GM19455 (cell line): ENCODE measurements around the gene FGGY.
A peak's percentile ranks its signal among the peaks of the same experiment; 100 is the strongest.

Experiments
- ATAC-seq: cut with Tn5 transposase; IDR thresholded peaks from one replicate; pipeline ENCODE4 v1.9.1; 2021; ENCODE audit not compliant: unreplicated experiment

FGGY gene

DNA sequence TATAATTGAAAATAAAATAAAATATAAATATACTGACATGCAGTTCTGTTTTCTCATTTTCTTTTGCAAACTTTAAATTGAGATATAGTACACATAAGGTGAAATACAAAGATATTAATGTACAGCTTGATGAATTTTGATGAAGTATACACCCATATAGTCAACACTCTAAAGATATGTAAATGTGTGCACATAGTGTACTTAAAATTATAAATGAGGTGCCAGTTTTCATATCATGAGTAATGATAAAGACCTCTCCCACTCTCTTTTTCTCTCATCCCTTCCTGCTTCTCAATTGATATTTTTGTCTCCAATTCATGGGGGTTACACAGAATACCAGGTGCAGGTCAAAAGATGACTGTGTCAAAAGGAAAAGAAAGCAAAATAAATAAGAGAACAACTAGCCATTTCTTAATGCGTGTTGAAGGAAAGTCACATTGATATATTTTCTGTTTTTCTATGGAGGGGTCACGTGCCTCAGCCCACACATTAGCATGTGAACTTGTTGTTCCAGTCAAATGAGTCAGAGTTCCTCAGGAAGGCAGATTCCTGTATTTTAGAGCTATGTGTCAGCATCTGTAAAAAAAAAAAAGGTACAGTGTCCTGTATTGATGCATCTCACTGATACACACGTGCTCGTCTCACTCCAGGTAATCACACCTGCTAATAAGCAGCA is 453.6 kb downstream of the FGGY start:
- ATAC-seq, result no peak

DNA sequence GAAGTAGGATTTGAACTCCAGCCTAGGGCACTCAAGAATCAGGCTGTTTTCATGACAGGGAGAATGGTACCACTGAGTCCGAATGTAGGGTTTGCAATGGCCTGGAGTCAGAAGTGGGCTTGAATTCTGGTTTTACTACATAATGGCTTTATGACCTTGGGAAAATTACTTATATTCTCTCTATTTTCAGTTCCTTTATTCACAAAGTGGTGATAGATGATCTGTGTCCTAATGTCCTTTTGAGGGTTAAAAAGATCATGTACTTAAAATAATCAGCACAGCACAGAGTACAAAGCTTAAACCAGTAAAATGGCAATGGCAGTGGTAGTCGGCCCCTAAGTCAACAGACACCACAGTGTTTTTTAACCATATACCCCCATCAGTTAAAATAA is 454.1 kb downstream of the FGGY start:
- no peak for ATAC-seq

DNA sequence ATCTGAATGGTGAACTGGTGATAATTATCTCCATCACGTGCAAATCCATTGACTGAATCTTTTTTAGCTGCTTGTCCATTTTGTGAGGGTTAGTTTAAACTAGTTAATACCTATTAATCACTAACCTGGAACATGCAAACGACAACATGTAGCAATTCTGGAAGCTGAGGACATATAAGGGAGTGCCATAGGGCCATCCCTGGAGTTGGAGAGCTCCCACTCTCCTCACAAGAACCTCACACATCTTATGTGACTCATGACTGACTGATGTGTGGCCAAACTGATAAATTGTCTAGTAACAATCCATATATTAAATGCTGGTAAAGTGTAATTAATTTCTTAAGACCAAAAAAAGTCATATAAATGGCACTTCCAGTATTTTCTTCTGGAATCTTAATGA is 454.9 kb downstream of the FGGY start:
- no peak for ATAC-seq

DNA sequence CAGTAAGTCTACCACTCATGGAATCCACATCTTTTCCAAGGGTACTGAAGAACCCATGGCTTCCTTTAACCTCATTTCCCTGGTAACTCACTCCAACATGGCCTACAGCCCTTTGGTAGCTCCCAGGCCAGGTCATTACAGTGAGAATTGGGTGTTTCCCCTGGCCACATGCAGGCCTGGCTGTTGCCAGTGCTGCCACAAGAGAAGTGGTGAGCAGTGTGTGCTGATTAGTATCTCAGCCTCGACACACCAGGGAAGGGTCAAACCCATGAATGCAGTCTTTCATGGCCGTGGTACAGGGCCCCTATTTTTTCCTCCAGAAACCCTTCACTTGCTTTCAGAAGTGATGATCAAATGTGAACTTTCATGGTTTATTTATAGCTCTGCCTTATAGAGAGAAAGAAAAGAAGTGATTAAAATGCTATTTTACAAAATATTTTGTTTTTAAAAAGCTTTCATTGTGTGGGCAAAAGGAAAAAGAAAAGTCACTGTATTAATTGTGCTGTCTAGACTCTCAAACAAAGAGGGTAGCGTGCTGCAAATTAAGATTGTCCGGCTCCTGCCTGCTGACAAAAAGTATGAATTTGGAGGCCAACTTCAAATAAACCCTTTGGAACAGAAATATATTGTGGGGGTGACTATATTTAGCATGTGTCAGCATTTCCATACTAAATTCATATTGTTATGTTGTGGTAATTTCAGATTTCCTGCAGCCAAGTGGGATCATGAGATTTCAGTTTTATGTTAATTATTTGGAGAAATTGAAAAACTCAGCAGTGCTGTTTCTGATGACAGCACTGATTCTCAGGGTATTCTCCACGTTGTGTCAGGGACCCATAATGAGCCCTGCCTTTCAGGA is 455.9 kb downstream of the FGGY start:
- no peak for ATAC-seq

DNA sequence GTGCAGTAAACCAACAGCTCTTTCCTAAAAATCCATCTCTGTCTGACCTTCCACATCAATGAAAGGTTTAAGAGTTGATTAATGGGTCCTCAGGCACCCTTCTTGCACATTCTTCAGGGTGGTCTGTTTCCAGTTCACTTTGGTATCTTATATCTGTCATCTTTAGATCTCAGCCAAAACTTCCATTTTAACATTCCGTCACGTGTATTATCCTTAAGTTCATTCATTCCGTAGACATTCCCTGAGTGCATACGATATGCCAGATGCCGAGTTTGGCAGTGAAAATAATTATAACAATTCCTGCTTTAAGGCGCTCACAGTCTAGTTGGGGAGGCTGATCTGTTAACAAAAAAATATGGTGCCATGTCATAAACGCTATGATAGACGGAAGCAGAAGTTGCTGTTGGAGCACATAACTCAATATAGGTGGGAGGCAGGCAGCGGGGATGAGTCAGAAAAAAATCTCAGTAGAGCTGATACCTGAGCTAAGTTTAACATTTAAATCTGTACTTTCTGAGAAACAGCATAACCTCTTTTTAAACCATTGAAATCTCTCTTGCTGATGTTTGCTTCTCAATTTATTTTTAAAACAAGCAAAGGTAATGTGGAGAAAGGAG is 458.3 kb downstream of the FGGY start:
- no peak for ATAC-seq

DNA sequence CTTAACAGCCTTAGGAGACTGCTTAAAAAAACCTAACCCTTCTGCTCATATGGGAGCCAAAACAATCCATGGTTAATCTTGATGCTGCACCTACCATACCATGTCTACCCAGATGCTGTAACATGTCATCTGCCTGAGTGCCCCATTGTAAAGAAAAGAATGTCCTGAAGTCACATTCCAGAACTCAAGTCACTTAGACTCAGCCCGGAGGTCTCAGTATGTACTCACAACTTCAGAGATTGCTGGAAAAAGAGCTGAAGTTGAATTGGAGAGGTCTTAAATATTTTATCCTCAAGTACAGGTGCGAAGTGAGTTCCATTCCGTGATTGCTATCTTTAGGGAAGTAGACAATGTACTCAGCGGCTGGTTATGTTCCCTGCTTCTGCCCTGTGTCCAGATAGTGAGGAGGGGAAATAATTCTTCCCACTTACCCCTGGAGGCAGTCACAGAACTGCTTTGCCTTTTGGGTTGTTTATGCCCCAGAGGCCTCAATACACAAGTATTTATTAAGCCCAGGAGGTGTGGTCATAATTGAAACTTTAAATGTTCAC is 460.4 kb downstream of the FGGY start:
- no peak for ATAC-seq

DNA sequence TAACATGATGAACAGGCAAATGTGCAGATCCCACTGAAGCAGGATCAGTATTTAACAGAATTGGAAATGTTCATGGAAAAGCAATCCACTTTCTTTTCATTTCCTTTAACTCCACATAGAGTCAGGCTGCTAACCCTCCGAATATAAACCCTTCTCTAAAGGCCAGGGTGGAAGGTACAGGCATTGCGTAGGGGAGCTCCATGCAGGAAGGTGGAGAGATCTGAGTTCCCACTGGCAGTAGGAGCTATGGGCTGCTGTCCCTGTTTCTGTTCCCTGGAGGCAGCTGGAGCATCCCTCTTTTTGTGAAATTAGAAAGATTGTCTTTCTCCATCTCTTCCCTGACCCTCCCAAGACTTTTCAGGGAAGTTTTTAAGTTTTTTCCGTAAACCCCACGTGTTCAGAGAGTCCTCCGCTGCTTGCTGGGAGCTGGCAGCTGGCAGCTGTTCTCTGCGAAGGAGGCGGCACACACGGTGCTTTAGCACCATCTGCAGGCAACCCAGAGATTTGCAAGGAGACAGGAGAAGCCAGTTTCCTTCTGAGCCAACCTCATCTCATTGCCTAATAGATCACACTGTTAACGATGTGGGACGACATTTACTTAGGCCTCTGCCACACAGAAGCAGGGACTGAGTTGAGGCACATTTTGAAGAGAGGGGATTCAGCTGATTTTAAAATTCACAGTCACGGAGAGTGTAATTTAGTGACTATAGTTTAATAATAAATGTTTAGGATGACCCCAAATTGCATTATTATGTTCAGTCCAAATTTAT is 462.4 kb downstream of the FGGY start:
- ATAC-seq, result peak; percentile 91

DNA sequence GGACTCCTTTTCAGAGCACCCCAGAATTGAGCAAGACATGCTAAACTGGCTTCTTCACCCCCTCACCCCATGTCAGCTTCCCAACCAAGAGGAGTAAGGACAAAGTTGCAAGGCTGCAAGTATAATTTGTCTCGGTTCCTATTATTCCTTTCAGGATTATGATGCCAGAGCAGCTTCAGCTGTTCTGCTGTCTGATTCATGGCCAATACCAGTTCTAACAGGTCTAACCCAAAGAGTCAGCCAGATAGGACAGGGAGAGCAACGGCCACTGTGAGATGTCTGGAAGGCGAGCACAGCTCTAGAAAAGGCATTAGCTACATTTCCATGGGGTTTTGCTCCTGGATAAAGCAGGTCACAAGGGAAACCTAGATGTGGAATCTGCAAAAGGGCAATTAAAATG is 464.5 kb downstream of the FGGY start:
- ATAC-seq, result no peak

DNA sequence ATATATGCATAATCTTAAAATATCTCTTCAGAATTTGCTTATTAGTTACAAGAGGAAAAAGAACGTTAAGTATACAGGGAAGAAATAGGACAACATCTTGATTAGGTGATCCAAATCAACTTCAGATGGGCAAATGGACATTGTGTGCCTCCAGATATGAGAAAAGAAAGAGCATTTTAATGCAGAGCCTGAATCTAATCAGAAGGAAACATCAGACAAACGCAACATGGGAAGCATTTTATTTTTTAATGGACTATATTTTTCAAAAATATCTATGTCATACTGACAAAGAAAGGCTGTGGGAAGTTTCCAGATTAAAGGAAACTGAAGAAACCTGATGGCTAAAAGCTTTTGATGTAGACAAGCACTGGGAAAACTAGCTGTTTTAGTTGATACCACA is 466.5 kb downstream of the FGGY start:
- ATAC-seq, result no peak

DNA sequence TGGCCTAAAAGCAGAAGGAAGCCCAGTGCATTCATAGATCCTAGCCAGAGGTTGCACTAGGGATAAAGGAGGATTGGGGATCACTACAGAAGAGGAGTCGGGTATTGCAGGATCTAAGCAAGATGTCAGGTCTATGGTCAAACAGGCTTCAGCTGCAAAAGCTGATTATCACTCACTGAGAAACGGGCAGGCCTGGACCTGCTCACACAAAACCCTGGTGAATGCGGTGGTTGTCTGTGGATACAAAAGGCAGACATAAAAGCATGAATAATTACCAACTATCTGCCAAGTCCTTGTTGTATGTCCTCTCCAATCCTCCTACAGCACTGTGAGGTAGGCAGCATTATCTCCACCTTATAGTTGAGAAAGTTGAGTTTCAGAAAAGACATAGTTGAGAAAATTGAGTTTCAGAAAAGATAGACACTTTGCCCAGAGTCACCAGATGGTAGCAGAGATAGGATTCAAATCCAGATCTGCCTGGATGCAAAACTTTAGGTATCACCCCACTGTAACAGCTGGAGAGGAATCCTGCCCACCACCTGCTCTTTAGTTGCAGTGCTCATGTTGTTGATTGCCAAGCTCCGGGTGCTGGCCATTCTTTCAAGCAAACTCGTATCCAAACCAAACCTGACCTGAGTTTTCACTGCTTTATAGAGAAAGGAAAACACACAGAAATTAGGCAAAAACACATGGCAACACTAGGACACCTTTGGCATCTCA is 468.3 kb downstream of the FGGY start:
- ATAC-seq, result no peak

DNA sequence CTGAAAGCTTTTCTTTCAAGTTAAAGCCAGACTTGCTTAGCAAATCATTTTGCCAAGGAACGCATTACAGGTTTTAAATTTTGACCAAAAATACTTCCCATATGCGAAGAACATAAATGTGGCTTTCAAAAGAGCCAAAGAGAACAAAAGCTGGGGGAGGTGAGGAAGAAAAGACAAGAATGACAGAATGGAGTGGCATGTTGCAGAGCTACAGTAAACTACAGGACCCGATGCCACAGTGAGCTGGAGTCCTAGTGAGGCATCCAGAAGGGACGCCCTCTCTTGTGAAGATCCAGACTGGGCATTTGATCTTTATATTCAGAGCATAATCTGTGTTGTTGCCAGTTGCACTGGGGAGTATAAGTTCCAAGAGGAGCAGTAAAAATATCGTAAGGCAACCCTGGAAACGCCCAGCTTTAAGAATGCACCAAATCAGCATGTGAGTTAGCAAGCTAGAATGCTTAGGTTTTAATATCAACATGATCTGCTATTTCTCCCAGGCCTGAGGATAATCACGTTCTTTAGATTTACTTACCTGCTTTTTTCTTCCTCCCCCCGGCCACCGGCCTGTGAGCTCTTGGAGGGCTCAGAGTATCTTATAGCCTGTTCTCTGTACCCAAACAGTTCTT is 469.4 kb downstream of the FGGY start:
- no peak for ATAC-seq

DNA sequence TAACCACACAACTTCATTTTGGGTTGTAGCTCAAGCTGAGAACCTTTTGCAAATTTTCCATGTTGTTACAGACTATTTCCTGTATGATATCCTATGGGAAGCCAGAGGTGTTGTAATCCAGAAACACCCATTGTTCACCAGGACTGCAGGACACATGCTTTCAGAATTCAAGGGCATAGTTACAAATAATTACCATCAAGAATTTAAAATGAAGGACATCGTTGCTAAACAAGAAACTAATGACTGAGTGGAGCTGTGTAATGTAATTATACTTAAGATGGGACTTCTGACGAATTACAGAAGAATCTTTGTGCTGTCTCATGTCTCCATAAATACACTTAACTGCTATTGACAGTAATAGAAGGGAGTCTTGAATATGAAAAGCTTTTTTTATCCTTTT is 470.2 kb downstream of the FGGY start:
- no peak for ATAC-seq

DNA sequence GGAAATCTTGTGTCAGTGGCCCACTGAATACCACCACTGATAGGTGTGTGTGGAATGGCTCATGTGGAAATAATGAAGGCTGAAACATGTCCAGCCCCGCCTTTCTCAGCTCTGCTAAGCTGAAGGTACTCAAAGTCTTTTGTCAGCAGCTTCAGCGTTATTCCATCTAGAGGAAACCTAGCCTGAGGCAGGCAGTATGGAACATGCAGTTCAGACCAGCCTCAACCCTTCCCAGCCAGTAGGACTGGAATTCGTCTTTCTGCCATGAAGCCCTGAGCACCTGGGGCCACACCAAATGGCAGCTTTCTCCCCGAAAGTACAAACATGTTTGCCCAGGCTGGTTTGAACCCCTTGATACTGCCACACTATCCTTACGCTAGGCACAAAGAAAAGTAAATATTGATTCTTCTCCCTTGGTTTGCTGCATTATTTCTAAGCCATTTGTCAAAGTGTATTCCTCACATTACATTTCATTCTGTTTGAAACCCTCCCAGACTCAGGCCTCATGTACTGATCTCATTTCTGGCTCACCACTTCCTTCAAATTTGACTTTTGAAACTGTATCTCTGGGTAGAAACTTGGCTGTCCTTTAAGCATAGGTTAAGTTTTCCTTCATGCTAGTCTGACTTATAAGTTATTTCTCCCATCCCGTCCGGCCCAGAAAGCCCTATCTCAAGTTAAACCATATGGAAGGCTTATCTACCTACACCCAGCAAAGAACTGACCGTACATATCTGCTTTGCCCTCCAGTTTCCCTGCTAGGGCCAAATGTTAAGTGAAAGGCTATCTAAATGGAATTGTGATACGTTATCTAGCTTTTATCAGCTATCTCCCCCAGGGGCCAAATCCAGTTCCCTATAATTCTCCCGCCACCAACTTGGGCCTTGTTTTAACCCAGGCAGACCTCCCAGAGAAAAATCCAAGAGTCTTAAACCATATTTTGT is 472.2 kb downstream of the FGGY start:
- no peak for ATAC-seq

DNA sequence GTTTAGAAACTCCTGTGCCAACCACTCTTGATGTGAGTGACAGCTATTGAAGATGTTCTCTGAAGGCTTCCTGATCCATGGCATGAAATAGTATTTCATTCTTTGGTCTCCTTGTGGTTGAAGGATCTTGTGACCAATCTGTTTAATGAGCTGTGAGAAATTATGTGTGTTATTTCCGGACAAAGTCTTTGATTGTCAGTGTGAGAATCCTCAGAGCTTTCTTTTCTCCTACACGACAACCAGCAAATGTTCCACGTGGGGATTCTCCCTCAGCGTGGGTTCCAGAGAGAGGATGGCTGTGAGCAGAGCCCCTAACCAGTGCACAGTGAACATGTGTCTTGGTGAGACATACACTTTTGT is 472.8 kb downstream of the FGGY start:
- no peak for ATAC-seq

DNA sequence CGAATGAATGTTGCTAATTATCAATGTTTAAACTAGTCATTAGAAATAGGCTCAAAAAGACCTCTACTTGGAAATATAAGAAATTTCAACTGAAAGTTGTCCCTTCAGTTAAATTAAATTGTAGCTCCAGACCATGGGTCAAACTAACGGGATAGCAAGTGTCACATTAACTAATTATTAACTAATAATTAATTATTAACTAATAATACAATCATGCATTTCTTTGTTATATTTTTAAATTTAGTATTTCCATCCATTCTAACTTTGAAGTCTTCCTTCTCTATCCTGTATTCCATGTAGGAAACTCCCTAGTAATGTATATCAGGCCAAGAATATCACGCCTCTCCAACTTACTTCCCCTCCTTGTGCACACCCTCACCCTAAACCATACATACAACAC is 474.5 kb downstream of the FGGY start:
- no peak for ATAC-seq

DNA sequence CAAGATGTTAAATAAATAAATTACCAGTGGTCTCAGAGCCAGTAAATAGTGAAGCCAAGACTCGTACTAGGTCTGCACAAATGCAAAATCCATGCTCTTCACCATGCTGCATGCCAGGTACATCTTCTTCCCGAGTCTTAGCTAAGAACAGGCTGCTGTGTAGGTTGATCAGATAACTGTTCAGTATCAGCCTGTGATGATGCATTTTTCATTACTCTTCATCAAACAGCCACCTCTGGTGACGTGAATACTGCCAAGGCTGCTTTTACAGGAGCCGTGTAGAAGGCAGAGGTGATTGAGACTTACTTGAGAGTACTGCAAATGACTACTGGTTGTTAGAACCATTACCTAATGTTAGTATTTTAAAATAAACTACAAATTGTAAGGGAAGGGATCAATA is 478.6 kb downstream of the FGGY start:
- ATAC-seq, result no peak

DNA sequence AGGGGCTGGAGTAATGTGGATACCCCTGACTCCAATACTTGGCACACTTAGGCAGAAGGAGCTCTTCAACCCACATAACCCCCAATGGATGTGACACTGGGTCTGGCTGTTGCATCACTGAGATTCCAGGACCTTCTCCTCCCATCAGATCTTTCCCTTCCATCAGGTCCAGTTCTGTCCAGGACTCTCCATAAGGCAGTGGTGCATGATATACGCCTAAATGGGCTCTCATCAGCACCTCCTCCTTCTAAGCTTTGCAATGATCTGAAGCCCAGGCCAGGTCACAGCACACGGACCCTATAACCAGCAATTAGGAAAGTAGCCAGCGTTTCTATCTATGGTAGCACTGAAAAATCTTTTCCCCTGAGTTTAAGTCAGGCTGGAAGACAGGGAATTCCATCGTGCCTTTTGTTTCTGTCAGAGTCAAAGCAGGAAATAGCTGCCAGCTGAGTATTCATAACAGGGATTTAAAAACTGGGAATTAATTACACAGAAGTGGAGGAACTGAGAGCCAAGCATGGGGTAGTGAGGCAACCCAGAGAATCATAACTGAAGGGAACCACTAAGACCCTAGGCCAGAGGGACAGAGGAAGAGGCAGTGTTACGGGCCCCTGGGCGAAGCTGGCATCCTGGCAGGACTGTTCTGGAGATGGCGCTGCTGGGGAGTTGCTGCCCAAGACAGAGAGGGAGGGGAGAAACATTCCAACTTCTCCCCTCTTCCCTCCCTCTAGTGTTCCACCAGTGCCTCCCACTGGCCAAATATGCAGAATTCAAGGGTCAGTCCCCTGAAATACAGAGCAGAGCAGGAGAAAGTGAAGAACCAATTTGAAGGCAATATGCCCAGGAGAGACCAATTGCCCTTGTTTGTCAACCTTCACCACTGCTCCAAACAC is 480.3 kb downstream of the FGGY start:
- ATAC-seq, result no peak

DNA sequence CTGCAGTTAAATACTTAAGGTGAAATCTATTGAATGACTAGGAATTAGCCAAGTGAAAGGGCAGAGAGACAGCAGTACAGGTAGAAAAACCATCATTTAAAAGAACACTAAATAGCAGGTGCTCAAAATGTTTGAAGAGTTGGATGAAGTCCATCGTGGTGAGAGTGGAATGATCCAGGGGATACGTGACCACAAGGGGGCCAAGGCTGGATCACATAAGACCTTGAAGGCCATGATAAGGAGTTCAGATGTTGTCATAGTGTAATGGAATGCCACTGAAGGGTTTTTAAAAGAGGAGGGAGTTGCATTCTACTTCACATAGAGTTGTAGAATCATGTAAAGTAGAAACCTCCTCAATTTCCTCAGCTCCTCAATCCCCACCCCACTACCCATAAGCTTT is 483.1 kb downstream of the FGGY start:
- no peak for ATAC-seq
